Astrocyte of the spinal cord (primary cell): Measurements from ENCODE around the gene ZNF285.

Source experiments
- DNase-seq: peaks from one replicate; pipeline ENCODE4 v3.0.0; 2011; ENCODE audit warnings: low read depth, low spot score
- H3K4me3 ChIP-seq: 2 replicates; pipeline ENCODE4 v1.5.1; 2011; ENCODE audit warnings: low read depth, mild to moderate bottlenecking, low read length, moderate library complexity
- CTCF ChIP-seq: IDR thresholded peaks from 2 replicates; pipeline ENCODE4 v1.5.1; 2012; ENCODE audit warnings: low read depth, mild to moderate bottlenecking, low read length, inconsistent platforms
- in situ Hi-C: cut with HindIII; loops from 2 replicates; pipeline ENCODE4 v1.10.0; 2017; ENCODE audit warnings: low sequenced_read_pairs

The ZNF285 gene

GRCh38 chr19:44374789-44375188 is 26.6 kb downstream of the ZNF285 start:
- in situ Hi-C loops: no loop called here
- H3K4me3 ChIP-seq: no peak overlapping the region
- no peak for TF ChIP-seq CTCF

GRCh38 chr19:44371815-44372480 is 29.5 kb downstream of the ZNF285 start:
- in situ Hi-C loops: no loop called here

More at GRCh38 chr19:44374789-44375188, 26.6 kb downstream of the ZNF285 start:
- no peak for DNase-seq

DNA sequence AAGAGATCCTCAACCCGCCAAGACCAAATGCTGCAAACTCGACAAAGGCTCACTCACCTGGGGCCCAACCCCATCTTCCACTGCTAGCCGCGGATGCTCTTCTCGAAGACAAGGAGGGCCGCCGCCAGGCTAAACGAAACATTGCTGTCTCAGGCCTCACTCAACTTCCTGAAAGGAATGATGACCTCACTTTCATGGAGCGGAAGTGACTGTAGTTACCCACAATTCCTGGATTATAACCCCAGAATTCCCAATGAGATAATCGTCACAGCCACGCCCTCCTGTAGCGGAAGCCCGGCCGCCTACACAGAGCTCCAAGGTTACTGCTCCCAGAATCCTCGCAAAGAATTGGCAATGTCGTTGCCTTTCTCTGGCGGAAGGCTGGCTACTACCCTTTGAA is 34.4 kb downstream of the ZNF285 start:
- in situ Hi-C loops: no loop called here
- H3K4me3 ChIP-seq: peak overlapping the region; percentile 5
- TF ChIP-seq CTCF: no peak
- peak; percentile 15 for DNase-seq

More at GRCh38 chr19:44371815-44372480, 29.5 kb downstream of the ZNF285 start:
- no peak for DNase-seq
- no peak overlapping the region for H3K4me3 ChIP-seq
- TF ChIP-seq CTCF: no peak

DNA sequence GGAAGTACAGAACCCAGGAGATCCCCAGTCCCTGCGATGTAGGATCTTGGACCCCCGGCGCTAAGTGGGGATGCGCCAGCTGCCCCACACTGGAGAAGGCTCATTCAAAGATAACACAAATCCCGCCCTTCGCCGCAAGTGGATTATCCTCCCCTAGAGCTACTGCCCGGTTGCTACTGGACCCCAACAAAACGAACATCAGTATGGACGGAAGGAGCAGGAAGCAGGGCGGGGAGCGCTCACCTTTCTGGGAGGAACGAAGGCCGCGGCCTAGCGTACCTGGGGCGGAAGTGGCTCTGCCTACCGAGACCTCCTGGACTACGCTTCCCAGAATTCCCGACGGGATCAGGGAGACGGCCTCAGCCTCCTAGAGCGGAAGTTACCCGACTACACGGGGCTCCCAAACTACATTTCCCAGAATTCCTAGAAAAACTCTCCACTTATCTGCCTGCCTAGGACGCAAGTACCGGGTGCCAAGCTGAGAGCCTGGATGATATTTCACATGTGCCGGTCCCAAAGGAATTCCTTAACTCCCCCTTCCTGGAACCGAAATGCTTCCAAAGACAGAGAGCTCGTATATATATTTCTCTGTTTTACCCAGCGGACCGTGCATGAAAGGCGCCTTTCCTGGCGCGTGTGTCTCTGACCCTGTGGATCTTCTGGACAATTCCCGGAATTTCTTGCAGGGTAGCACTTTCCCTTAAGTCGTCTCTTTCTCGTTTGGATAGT is 44.9 kb downstream of the ZNF285 start, which contains the start of gene ZNF112:
ZNF112 (minus strand) TSS at position 298 of the 729 bp plus-strand sequence. CDS start 16,141 bp downstream, outside the sequence.
- no peak for TF ChIP-seq CTCF

GRCh38 chr19:44346556-44346955 is 54.9 kb downstream of the ZNF285 start:
- no peak for DNase-seq
- no peak for TF ChIP-seq CTCF
- in situ Hi-C loops: no loop called here
- H3K4me3 ChIP-seq: no peak overlapping the region

More for the DNA sequence above, 44.9 kb downstream of the ZNF285 start, which contains the start of gene ZNF112:
- in situ Hi-C loops: no loop called here
- peak; percentile 91 for DNase-seq
- peak within 1 kb of the TSS; percentile 76 for H3K4me3 ChIP-seq

DNA sequence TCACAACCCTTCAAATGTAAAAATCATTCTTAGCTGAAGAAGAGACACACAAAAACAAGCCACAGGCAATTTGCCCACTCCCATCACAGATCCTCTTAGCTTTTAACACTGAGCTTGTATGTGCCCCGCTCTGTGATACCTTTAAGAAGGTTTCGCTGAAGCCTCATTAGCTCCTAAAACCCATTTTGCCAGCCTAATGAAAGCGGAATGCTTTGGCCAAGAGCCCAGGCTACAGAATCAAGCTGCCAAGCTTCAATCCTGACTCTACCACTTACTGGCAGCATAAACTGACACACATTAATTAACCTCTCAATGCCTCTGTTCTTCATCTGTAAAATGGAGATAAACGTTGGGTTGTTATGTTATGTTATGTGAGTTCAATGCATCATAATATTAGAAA is 55.4 kb downstream of the ZNF285 start:
- no peak overlapping the region for H3K4me3 ChIP-seq
- TF ChIP-seq CTCF: no peak
- in situ Hi-C loops: no loop called here
- no peak for DNase-seq
